NCI-H146 treated with DMSO at 0.1 percent for 48 hours (cell line): Measurements from ENCODE around the gene ZNF287.
"Not testable (repeated sequence)": the region's sequence is repeated elsewhere in the genome, so short reads cannot be mapped to it uniquely, and the experiment has no call there.

Experiments
- DNase-seq: peaks from one replicate; lab custom pipeline; 2025; ENCODE audit not compliant: unreplicated experiment; lab: John Stamatoyannopoulos, UW

The ZNF287 gene

GRCh38 chr17:16568541-16569357, at the start of gene ZNF287:
ZNF287 (minus strand) TSS chr17:16569204; CDS start chr17:16567731, 1,473 bp downstream.
- DNase-seq, result peak; percentile 85

DNA sequence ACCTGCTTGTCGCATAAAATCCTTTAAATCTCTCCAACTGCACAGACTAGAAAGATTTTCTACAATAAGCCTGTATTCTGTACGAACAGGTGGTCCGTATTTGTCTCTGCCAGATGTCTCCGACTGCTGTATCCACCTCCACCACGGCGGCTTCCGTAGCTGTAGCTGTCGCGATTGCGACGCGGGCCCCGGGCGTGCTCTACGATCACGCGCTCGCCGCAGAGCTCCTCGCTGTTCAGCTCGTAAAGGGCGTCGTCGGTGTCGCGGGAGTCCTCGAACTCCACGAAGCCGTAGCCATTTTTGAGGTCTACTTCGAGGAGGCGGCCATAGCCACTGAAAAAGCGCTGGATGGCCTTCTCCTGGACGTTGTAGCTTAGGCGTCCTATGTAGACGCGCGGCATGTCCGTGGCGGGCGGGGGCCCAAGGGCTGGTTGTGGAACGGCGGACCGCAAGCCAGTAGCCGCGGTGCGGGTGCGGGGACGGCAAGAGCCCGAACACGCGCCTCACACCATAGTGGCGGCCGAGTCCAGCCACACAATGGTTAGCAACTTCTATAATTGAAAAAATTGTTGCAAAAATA, 48.6 kb upstream of the ZNF287 start:
- DNase-seq, result no peak

DNA sequence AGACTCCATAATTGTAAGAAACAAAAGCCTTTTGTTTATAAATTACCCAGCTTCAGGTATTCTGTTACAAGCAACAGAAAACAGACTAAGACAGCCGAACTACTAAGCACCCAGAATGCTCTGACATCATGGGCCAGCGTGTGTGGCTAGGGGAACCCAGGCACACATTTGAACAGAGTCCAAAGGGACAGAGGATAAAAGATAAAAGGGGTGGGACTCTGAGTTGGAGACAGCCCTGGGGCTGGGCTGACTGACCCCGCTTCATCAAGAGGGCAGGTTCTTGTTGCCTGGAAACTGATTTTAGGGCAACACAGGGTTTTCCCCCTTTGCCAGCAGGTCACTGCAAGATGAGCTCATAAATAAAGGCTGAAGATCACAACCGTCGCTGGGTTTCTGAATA, 30.5 kb upstream of the ZNF287 start:
- DNase-seq, result no peak

DNA sequence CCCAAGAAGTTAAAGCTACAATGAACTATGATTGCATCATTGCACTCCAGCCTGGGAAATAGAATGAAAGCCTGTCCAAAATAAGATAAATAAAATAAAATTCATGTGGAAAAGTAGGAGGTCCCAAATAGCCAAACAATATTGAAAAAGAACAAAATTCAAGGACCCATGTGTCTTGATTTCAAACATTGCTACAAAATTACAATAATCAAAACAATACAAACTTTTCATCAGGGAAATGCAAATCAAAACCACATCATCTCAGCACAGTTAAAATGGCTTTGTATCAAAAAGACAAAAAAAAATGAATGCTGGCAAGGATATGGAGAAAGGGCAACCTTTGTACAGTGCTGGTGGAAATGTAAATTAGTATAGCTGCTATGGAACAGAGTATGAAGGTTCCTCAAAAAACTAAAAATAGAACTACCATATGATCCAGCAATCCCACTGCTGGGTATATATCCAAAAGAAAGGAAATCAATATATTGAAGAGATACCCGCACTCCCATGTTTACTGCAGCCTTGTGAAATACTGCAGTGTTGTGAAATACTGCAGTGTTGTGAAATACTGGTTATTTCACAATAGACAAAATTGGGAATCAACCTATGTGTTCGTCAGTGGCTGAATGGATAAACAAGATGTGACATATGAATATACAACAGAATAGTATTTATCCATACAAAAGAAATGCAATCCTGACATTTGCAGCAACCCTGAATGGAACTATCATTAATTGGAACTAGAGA, 24.5 kb upstream of the ZNF287 start:
- no peak for DNase-seq

GRCh38 chr17:16589097-16589969, 20.3 kb upstream of the ZNF287 start:
- DNase-seq, result peak; percentile 65

DNA sequence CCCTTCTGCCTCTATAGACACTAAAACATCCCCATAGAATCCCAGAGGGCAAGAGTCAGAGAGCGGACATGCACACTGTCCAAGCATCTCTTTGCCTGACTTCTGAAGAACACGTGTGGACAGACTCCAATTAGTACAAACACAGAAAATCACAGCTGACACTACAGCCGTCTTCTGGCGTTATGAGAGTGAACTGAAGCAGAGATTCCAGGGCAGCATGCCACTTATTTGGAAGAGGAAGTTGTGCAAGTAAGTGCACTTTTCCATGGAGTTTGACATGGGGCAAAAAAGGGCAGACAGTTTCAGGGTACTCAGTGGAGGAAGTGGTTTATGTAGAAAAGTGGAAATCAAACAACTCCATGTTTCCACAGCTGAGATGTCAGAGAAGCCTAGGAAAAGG, 16.8 kb upstream of the ZNF287 start:
- no peak for DNase-seq

GRCh38 chr17:16584273-16584995, 15.4 kb upstream of the ZNF287 start:
- DNase-seq, result peak; percentile 74

DNA sequence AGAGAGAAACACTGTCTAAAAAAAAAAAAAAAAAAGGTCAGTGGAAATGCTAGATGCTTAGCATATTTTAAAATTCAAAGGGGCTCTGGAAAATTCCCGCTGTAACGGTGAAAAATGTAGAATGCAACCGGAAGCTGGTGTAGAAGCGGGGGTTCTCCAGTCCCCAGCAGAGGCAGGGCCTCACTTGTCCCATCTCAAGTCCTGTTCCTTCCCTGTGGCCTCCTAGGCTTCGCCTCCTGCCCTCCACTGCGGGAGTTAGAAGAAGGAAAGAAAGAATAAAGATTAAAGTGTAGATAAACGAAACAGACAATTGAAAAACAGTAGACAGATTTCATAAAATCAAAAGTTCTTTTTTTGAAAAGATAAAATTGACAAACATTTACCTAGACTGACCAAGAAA, 14.8 kb upstream of the ZNF287 start:
- DNase-seq, result no peak

- DNase-seq, result no peak
These were observed 4.5 kb upstream of the ZNF287 start for GRCh38 chr17:16573466-16573865.

GRCh38 chr17:16569358-16569712, 331 bp upstream of the ZNF287 start:
- DNase-seq, result no peak

- no peak for DNase-seq
These were observed 16.4 kb downstream of the ZNF287 start for GRCh38 chr17:16552637-16553045.

DNA sequence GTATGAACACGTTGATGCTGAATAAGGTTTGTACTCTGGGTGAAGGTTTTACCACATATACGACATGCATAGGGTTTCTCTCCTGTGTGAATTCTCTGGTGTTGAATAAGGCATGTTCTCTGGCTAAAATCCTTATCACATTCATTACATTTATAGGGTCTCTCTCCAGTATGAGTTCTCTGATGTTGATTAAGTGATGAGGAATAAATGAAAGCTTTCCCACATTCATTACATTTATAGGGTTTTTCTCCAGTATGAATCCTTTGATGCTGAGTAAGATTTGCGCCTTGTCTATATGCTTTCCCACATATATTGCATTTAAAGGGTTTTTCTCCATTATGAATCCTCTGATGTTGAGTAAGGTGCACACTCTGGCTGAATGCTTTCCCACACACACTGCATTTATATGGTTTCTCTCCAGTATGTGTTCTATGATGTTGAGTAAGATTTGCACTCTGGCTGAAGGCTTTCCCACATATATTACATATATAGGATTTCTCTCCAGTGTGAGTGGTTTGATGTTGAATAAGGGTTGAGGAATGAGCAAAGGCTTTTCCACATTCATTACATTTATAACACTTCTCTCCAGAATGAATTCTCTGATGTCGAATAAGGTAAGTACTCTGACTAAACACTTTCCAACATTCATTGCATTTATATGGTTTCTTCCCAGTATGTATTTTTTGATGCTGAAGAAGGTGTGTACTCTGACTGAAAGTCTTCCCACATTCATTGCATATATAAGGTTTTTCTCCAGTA, 16.9 kb downstream of the ZNF287 start:
- no peak for DNase-seq

- DNase-seq, result no peak
These were observed 31.9 kb downstream of the ZNF287 start for GRCh38 chr17:16537130-16537458.

- no peak for DNase-seq
These were observed 34.8 kb downstream of the ZNF287 start for GRCh38 chr17:16534236-16534635.

GRCh38 chr17:16529906-16530305, 39.1 kb downstream of the ZNF287 start:
- DNase-seq, result no peak

DNA sequence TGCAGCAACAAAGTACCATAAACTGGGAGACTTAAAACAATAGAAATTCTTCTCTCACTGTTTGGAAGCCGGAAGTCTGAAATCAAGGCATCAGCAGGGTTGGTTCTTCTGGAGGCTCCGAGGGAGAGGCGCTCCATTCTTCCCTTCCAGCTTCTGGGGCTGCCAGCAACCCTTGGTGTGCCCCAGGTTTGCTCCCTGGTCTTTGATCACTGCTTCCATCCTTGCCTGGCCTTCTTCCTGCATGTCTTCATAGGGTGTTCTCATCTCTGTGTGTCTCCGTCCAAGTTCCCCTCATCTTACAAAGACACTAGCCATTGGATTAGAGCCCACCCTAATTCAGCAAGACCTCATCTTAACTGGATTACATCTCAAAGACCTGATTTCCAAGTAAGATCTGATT, 41.7 kb downstream of the ZNF287 start:
- no peak for DNase-seq

GRCh38 chr17:16525556-16525955, 43.4 kb downstream of the ZNF287 start:
- DNase-seq, result not testable (repeated sequence)

DNA sequence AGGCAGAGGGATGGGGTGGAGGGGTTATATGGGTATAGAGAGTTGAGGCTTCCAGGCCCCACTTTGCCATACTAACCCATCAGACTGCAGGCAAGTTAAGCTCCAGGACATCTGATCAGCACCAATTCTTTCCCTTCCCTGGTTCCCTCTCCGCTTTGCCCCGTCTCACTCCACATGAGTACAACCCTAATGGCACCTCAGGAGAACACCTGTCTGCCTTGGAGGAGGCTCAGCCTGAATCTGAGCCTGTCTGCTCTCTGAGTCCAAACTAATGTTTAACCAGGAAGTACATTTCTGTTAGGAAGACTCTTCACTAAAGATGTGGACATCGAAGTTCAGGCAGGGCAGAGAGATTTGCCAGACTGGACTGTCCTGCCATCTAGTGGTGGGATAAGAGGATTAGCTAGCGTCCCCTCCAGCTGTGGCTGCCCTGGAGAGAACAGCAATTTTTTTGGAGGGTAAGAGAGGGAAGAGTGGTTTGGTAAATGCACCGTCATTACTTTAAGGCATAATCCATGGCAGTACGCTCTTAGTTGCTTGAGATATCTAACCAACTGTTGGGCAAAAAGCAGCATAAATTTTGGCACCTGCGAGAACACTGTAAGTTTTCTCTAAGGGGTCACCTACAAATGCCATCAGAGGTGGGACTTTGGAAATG, 47.8 kb downstream of the ZNF287 start:
- DNase-seq, result peak; percentile 73

DNA sequence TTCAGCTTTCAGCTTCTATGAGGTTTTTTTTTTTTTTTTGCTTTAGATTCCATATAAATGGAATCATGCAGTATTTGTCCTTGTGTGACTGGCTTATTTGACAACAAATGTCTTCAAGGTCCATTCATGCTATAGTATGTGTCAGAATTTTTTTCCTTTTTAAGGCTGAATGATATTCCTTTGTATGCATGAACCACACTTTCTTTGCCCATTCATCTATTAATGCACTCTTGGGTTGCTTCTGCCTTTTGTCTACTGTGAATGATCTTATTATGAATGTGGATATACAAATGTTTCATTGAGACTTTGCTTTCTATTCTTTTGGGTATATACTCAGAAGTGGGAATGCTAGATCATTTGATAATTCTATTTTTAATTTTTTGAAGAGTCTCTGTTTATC, 50.0 kb downstream of the ZNF287 start:
- no peak for DNase-seq
